HUDEP-2 (cell line): ENCODE measurements around the gene HMGB3.
A peak's percentile ranks its signal among the peaks of the same experiment; 100 is the strongest.
"Not testable (repeated sequence)": the region's sequence is repeated elsewhere in the genome, so short reads cannot be mapped to it uniquely, and the experiment has no call there.

Source experiments
- DNase-seq, 76 experiments: peaks; one replicate each; lab custom pipeline; 2025; ENCODE audit not compliant: unreplicated experiment in 76 of 76; lab: John Stamatoyannopoulos, UW

The HMGB3 gene

DNA sequence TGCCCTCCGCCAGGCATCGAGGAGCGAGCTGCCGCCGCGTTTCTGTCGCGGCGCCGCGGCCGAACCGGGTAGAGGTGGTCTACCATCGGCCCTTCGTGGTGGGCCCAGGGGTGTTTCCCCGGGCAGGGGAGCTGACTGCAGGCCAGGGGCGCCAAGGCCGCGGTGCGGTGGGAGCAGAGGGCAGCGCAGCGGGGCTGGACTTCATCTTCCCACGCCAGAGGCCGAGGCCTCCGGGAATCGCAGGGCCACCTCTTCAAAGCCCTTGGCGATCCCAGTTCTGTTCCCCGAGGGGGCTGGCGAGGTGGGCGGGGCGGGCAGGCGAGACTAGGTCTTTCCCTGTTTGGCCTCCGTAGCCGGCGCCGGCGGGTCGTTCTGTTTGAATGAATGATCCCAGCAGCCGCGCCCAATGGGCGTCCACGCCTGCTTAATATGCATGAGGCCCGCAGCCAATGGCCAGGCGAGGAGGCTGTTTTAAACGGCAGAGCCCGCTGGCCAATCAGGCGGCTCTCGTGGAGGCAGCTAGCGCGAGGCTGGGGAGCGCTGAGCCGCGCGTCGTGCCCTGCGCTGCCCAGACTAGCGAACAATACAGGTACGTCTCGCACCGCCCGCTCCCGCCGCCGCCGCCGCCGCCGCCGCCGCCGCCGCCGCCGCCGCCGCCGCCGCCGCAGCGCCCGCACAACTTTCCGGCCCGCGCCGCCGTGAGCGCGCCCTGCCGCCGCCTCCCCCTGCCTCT lies at the start of gene HMGB3:
Gene HMGB3, plus strand, starts transcription at position 548 of the 733 bp plus-strand sequence. CDS start 2,265 bp downstream, outside the sequence.
- peak in 75 of 76 experiments; percentile 3 to 85 (median 74) for DNase-seq

DNA sequence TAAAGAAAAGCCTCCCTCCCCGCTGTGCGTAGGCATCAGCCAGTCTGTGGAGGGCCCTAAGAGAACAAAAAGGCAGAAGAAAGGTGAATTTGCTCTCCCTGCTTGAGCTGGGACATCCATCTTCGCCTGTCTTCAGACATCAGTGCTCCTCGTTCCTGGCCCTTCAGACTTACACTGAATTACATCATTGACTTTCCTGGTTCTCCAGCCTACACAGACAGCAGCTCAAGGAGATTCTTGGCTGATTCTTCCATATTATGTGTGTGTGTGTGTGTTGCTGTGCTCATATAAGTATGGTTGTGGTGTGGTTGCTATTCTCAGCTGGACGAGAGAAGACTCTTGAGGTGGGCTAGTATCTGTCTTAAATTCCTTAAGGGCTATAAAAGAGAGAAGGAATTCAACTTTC lies 49.2 kb upstream of the HMGB3 start:
- no peak for DNase-seq

DNA sequence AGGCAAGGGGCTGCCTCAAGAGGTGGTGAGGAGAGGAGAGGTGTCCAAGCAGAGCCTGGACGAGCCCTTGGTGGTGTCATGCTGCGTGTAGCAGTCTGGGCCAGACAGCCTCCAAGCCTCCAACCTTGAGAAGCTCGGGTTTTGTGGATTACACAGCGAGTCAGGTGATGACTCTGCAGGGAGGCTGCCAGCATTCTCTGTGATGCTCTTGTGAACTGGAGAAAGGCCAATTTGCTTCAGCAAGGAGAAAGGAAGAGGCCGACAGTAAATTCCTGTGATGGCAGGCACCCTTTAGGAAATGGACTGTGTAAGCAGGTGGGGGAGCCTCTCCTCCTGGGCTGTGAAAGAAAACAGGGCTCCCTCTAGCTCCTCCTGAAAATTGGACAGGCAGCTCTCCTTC lies 48.7 kb upstream of the HMGB3 start:
- no peak for DNase-seq

DNA sequence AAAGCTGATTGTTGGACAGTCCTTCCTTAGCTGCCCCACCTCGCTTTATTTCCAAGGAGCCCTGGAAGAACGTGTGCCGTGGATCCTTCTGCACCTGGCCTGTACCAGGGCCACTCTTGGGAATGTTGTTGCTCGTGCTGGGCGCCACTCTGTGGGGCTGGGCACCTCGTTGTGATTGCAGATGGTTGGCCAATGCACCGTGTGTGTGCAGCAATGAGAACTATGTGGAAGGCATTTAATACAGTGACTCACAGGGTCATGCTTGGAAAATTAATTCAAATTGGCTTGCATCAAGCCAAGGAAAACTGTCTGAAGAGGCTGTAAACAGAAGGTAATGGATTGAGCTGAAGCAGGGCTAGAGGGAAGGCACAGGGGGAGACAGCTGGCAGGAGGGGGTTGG lies 47.7 kb upstream of the HMGB3 start:
- peak in 1 of 76 experiments; percentile 0 for DNase-seq

DNA sequence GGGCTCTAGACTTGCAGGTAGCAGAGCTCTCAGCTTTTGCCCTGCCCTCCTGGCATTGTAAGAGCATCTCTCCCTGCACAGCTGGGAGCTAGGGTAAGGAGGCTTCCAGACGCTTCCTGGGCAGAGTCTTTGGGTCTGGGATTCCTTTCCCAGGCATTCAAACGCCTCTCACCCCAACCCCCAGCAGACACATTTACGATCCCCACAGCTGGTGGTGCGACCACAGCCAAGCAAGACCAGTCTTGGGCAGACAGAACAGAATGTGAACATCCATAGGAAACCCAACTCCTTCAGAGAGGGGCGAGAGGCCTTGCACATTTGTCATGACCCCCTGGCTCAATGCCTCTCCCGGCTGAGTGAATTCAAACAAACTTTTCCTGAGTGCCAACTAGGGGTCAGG lies 46.6 kb upstream of the HMGB3 start:
- DNase-seq: no peak

DNA sequence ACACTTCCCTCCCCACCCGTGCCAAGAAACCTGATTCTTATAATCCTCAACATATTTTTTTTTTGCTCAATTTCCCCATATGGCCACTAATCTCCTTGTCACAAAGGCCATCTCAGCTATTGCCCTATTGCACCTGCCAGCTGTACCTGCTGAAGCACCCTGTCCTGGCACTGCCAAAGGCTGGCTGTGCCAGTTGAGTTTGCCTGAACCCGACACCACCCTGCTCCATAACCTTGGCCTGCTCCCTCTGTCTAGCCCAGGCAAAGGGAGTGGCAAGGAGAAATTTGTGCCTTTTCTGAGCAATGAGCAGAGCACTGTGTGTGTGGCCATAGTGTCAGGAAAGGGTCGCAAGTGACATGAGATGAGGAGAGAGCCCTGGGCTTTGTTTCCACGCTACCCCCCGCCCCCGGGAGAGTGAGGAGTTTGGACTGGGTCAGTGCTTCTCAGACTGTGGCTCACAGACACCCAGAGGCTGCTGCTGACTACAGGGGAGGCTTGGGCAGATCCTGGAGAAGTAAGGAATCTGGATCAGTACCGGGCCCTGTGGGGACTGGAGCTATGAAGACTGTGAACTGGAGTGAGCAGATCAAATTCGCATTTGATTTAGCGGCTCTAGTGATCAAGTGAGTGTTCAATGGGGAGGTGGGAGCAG lies 42.2 kb upstream of the HMGB3 start:
- no peak for DNase-seq

DNA sequence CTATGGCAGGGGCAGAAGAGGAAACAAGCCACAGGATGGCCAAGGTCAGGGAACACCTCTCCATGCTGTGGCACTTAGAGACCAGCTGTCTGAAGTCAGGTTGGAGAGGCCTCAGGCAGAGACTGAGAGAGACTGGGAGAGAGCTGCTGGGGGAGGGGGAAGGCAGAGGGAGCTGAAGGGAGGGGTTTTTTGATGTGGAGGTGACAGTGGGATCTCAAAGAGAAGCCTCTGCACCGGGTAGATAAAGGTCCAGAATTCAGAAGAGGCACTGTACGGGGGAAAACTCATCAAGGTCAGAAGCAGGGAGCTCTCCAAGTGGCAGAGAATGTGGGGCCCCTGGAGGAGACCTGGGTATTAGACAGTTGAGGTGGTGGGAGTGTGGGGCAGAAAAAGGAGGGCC lies 41.6 kb upstream of the HMGB3 start:
- peak in 4 of 76 experiments; percentile 3 to 28 (median 12) for DNase-seq

DNA sequence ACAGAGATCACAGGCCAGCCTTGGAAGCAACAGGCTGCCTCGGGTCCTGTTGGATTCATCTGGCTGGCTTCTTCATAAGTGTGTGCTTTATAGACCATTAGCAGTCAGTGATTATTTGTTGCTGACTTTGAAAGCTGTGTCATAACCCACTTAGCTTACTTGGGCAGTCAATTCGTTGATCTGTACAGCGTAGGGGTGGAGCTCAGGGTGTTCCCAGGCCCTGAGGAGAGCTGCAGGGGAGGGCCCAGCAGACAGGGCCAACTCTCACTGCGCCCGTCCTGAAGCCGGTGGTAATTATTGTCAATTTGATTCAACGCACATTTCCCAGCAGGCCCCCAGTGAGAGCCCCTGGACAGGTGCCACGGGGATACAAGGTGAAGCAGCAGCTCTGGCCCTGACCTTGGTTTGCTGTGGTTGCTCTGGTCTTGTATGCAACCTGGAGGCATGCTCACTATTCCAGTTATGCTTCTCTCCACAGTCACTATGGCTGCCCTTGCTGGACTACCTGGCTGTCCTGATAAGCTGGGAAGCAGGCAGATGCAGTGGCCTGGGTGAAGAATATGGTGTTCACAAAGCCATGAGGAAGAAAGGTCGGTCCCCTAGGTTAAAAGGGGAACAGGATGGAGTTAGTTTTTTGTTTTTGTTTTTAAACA lies 40.1 kb upstream of the HMGB3 start:
- peak in 2 of 76 experiments; percentile 0 to 2 for DNase-seq

DNA sequence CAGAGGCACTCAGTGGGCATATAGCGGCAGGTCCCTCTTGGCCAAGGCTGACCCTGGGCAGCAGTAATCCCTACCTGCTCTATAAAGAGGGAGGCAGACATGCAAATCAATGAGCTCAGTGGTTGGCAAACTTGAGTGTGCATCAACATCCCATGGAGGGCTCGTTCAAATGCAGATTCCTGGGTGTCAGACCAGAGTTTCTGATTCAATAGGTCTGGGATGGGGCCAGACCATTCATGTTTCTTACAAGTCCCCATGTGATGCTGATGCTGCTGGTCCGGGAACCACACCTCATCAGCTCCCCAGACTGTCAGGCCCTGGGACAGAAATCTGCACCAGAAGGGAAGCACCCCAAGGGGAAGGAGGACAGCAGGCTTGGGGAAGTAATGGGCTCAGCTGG lies 38.9 kb upstream of the HMGB3 start:
- DNase-seq: no peak

DNA sequence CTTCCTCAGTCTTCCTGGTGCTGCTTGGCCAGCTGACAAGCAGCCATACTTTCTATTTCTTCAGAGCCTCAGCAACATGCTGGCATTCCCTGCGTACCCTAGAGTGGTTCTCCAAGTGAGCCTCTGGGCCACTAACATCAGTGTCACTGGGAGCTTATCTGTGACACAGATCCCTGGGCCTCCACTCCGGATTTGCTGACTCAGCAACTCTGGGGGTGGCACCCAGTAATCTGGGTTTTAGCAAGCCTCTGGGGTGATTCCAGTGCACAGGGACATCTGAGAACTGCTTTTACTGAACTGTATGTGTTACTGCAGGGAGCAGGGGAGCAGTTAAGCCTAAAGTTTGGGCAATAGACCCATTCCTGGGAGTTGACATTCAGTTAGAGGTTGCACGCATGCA lies 28.2 kb upstream of the HMGB3 start:
- DNase-seq: peak in 7 of 76 experiments; percentile 0 to 7 (median 5)

DNA sequence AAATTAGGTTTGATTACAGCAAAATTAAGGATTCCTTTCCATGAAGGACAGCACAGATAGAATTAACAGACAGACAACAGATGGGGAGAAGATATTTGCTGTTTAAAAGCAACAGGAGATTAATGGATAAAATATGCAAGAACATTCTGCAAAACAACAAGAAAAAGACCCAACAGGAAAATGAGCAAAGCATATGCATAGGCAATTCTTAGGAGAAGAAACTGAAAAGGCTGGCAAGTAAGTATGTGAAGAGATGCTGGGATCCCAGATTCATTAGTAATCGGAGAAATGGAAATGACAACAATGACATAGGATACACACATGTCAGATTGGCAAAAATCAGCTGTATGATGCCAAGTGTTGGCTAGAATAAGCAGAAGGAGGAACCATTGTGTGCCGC lies 27.5 kb upstream of the HMGB3 start:
- DNase-seq: no peak

DNA sequence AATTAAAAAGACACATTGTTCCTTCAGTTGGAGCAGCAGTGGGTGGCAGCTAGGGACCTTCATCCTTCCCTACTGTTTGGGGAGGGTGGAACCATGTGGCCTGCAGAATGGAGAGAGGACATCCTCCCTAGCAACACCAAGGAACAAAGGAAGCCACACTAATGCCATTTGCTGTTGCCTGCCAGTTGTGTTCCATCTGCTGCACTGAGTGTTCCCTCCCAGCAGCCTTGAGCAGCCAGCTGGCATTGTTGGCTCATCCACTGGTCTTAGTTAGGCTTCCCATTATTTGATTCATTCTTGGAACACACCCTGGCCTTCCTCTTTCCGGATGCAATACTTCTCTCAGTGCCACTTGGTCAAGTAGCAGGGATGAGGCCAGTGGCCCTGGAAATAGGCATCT lies 25.0 kb upstream of the HMGB3 start:
- DNase-seq: no peak

DNA sequence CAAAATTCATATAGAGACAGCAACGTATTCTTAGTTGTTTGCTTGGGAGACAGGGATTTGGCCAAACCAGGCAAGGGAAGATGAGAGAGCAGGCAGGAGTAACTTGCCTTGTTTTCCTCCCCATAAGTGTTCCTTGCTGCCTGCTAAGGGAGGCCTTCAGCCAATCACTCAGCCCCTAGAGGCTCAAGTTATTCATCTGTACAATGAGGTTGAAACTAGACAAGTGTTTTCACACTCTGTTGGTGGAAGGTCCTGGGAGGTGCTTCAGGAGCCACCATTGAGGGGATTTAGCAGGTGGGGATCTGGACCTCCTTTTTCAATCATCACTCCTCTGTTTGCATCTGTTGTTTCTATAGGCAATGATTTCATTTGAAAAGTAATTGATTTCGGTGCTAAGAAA lies 23.6 kb upstream of the HMGB3 start:
- no peak for DNase-seq

DNA sequence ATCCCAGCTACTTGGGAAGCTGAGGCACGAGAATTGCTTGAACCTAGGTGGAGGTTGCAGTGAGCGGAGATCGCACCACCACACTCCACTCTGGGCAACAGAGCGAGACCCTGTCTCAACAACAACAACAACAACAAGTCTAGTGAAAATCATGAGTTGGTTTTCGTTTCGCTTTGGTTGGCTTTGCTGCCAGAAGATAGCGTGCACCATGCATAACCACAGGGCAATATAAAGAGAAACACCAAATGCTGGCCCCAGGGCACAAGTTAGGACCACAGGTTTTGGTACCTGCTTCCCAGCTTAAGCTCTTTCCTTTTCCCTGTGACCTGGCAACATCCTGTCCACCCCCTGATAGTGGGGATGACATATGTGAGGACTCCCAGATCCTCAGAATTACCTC lies 21.5 kb upstream of the HMGB3 start:
- DNase-seq: no peak

DNA sequence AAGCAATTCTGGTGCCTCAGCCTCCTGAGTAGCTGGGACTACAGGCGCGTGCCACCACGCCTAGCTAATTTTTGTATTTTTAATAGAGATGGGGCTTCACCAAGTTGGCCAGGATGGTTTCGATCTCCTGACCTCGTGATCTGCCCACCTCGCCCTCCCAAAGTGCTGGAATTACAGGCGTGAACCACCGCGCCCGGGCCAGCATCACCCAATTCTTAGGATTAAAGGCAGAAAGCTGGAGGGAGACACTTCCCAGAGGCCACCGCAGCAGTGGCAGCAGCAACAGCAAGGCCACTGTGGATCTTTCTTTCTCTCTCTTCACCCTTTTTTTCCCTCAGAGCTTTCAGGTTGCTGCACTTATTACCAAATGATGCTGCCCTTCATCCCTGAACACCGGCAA lies 18.7 kb upstream of the HMGB3 start:
- not testable (repeated sequence) for DNase-seq

DNA sequence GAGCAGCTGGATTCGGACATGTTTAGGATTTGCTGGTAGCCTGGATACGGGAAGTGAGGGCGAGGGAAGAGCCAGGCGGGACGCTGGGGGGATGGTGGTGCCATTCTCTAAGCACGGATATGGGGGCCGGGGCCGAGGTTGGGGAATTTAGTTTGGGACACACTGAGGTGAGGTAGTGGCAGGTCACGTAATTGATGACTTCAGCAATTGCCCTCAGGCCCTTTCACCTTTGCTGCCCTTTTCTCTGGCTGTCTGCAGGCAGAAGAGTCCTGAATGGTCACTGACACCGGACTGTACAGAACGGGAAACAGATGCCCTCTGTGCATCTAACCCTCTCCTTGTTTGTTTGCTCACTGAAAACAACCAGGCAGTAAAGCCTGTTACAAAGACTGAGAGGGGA lies 16.9 kb upstream of the HMGB3 start:
- DNase-seq: no peak

DNA sequence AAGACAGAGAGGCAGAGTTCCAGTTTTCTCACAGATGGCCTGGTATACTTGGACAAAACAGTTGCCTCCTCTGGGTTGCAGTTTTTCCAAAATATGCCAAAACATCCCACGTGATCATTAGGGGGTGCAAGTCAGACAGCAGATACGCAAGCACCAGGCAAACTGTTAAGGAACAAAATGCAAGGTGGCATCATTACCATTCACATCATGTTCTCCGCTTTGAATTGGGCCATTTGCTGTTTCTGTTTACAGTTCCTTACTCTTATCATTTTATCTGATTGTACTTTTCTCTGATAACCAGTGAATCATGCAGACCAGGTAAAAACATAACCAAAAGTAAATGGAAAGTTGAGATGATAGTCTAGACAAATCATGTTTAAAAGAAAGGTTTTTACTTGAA lies 16.4 kb upstream of the HMGB3 start:
- no peak for DNase-seq

DNA sequence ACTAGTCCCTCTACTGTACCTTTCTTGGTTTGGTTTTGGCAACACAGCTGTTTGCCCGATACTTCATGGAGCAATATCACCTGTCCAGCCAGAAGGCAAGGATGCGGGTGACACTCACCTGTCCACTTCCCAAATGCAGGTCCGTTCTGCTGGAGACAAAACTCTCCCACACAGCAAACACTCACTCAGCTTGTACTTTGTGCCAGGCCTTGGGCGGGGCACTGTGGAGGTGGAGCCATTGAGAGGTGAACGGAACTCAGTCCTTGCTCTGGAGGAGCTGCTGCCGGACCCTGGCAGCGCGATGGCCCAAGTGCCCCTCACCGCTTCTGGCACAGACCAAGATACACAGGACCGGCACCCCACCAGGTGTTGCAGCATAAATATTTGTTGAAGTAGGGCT lies 15.3 kb upstream of the HMGB3 start:
- DNase-seq: no peak

DNA sequence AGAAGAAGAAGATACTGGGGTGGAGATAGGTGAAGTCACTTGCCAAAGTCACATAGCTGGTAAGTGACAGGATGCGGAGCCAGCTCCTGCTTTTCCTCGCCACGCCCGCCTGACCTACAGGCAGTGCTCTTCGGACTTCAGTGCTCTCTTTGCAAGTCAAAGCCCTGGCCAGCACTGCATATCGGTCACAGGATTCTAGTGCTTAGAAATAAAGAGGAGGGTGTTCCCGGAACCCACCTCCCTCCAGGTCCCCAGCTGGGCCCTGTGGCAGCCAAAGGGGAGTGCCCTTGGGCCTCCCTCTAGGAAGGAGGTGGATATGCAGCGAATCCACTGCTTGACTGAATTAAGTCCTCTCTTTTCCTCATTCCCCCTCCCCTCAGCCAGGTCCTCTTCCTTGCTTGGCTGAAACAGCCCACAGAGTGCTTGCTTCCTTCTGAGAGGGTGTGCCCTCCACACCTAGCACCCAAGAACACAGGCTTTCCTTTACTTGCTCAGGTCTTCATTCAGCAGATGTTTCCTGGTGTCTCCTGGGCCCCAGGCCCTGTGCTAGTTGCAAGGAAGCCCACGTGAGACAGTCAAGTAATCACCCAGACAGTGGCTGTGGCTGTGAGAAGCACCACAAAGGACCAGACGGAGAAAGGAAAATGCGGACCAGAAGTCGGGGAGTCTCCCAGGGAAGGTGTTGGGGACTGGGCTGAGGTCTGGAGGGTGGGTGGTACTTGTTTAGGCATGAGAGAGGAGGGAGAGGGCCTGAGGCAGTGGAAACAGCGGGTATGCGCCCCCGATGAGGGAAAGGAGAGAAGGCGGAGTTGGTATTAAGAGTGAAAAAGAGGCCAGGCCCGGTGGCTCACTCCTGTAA lies 14.0 kb upstream of the HMGB3 start:
- DNase-seq: no peak

DNA sequence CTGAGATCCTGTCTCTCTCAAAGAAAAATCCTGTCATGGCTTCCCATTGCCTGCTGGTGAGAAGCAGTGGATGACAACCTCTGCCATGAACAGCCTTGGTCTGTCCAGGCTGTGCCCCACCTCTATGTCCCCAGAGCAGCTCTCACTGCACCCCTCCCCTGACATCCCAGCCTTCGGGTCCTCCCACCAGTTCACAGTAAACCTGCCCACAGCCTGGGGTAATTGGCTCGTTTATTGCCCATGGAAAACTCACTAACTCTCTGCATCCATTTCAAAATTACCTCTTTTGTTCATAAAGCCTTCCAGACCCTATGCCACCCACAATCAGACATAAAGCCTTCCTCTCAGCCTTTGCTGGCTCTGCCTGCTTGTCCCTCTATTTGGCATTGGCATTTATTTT lies 10.7 kb upstream of the HMGB3 start:
- no peak for DNase-seq
